Tibial artery (tissue), 4 donors: ENCODE results near the gene HSF5.
A peak's percentile ranks its signal among the peaks of the same experiment; 100 is the strongest.

Experiments
- DNase-seq, 2 donors: peaks; one replicate each; pipeline ENCODE4 v3.0.0-alpha.2; 2019
- H3K27ac ChIP-seq, 2 donors: fragments of 200-600 bp; sonication (generic) in 1 of 2; 1 replicate in 1 of 2; 2 replicates in 1 of 2; pipeline ENCODE4 v1.5.1; 2018 to 2019; ENCODE audit warnings: mild to moderate bottlenecking in 1 of 2
- H3K27me3 ChIP-seq, 2 donors: fragments of 200-600 bp; sonication (generic) in 1 of 2; one replicate each; pipeline versions ENCODE4 v1.5.1 to v1.6.0; 2016 to 2019
- H3K36me3 ChIP-seq, 3 donors: fragments of 200-600 bp; sonication (generic) in 2 of 3; one replicate each; pipeline ENCODE4 v1.5.1; 2016 to 2019; ENCODE audit warnings: mild to moderate bottlenecking in 2 of 3
- H3K4me1 ChIP-seq, 4 donors: fragments of 200-600 bp; sonication (generic) in 2 of 4; 1 replicate in 3 of 4; 2 replicates in 1 of 4; pipeline ENCODE4 v1.5.1; 2016 to 2019
- H3K4me3 ChIP-seq, 2 donors: fragments of 200-600 bp; sonication (generic) in 1 of 2; 1 replicate in 1 of 2; 2 replicates in 1 of 2; pipeline ENCODE4 v1.5.1; 2018 to 2019; ENCODE audit warnings: mild to moderate bottlenecking in 2 of 2
- H3K9me3 ChIP-seq, 3 donors: fragments of 200-600 bp; sonication (generic) in 1 of 3; one replicate each; pipeline ENCODE4 v1.5.1; 2016 to 2019
- CTCF ChIP-seq, 2 experiments: fragments of 200-600 bp in 1 of 2; fragments of 450-650 bp in 1 of 2; IDR thresholded peaks; one replicate each; pipeline ENCODE4 v1.5.1; 2017 to 2019; ENCODE audit warnings: antibody characterized with exemption in 2 of 2, mild to moderate bottlenecking in 1 of 2, moderate library complexity in 1 of 2
- intact Hi-C: fragments of 100-400 bp; cut with DNase I; formaldehyde crosslinking; loops from one replicate; pipeline ENCODE4 v1.15.0; 2023; ENCODE audit warnings: low total_unique reads

HSF5 gene

GRCh38 chr17:58530655-58531054 lies 42.4 kb upstream of the HSF5 start:
- Histone ChIP-seq H3K36me3 (no peaks in the 10 kb centered on the region), H3K27me3 (no peaks in the 10 kb centered on the region), H3K4me1 (peaks cover 0 to 65% (median 57%) of the 10 kb centered on the region in 4 donors), H3K27ac (peak overlapping the region; percentile 70 to 75), H3K9me3 (no peaks in the 10 kb centered on the region), H3K4me3 (peak overlapping the region; percentile 58 to 67)
- intact Hi-C loops, result loop anchor here (10.0 kb wide), 1 partner anchor 94 kb away; no protein-coding TSS in a partner anchor
- no peak for TF ChIP-seq CTCF (IDR thresholded peaks at IDR 0.05)
- no peak for DNase-seq

GRCh38 chr17:58529275-58529674 lies 41.1 kb upstream of the HSF5 start:
- H3K27ac ChIP-seq, result peak overlapping the region; percentile 48 to 72

GRCh38 chr17:58528443-58528842 lies 40.2 kb upstream of the HSF5 start:
- H3K27me3 ChIP-seq, result no peaks in the 10 kb centered on the region
- peaks cover 0 to 77% (median 70%) of the 10 kb centered on the region in 4 donors for H3K4me1 ChIP-seq
- H3K27ac ChIP-seq, result peak overlapping the region; percentile 48 to 72
- no peaks in the 10 kb centered on the region for H3K9me3 ChIP-seq
- TF ChIP-seq CTCF (IDR thresholded peaks at IDR 0.05), result no peak
- DNase-seq, result no peak
- intact Hi-C loops, result loop anchor here (10.0 kb wide), 2 partner anchors 56 to 166 kb away; partner anchors contain the start of genes RAD51C and TEX14
- H3K36me3 ChIP-seq, result no peaks in the 10 kb centered on the region
- H3K4me3 ChIP-seq, result no peak overlapping the region

More at GRCh38 chr17:58529275-58529674, 41.1 kb upstream of the HSF5 start:
- Histone ChIP-seq H3K4me3 (no peak overlapping the region), H3K4me1 (peaks cover 0 to 76% (median 70%) of the 10 kb centered on the region in 4 donors), H3K9me3 (no peaks in the 10 kb centered on the region), H3K36me3 (no peaks in the 10 kb centered on the region), H3K27me3 (no peaks in the 10 kb centered on the region)
- intact Hi-C loops, result loop anchor here (10.0 kb wide), 2 partner anchors 56 to 166 kb away; partner anchors contain the start of genes RAD51C and TEX14
- no peak for TF ChIP-seq CTCF (IDR thresholded peaks at IDR 0.05)
- no peak for DNase-seq

GRCh38 chr17:58527949-58528348 lies 39.7 kb upstream of the HSF5 start:
- Histone ChIP-seq H3K27me3 (no peaks in the 10 kb centered on the region), H3K4me1 (peaks cover 0 to 77% (median 70%) of the 10 kb centered on the region in 4 donors), H3K4me3 (no peak overlapping the region), H3K9me3 (no peaks in the 10 kb centered on the region), H3K36me3 (no peaks in the 10 kb centered on the region), H3K27ac (peak overlapping the region; percentile 72 to 76)
- intact Hi-C loops, result loop anchor here (10.0 kb wide), 2 partner anchors 57 to 167 kb away; partner anchors contain the start of genes RAD51C and TEX14
- TF ChIP-seq CTCF (IDR thresholded peaks at IDR 0.05), result no peak
- no peak for DNase-seq

GRCh38 chr17:58527306-58527705 lies 39.1 kb upstream of the HSF5 start:
- TF ChIP-seq CTCF (IDR thresholded peaks at IDR 0.05), result no peak
- Histone ChIP-seq H3K9me3 (no peaks in the 10 kb centered on the region), H3K27ac (peak overlapping the region; percentile 72 to 76), H3K36me3 (peaks cover 0 to 3% (median 0%) of the 10 kb centered on the region in 3 donors), H3K27me3 (no peaks in the 10 kb centered on the region), H3K4me1 (peaks cover 0 to 73% (median 64%) of the 10 kb centered on the region in 4 donors), H3K4me3 (no peak overlapping the region)
- intact Hi-C loops, result loop anchor here (10.0 kb wide), 2 partner anchors 57 to 167 kb away; partner anchors contain the start of genes RAD51C and TEX14
- DNase-seq, result no peak
